A549 (cell line): ENCODE measurements around the gene CUEDC2.
A peak's percentile ranks its signal among the peaks of the same experiment; 100 is the strongest.

Experiments
- CBX8 ChIP-seq: fragments of 200-600 bp; sonication (generic); IDR thresholded peaks from 2 replicates; pipeline ENCODE4 v1.6.1; 2016
- JUNB ChIP-seq: fragments of >200 bp; sonication (Bioruptor Twin); formaldehyde crosslinking; IDR thresholded peaks from 2 replicates; pipeline ENCODE4 v1.6.1; 2016
- TF ChIP-seq, protein P1 (sequence below): fragments of >200 bp; sonication (Bioruptor Twin); formaldehyde crosslinking; IDR thresholded peaks from 3 replicates; pipeline ENCODE4 v1.5.1; 2016

DNA sequence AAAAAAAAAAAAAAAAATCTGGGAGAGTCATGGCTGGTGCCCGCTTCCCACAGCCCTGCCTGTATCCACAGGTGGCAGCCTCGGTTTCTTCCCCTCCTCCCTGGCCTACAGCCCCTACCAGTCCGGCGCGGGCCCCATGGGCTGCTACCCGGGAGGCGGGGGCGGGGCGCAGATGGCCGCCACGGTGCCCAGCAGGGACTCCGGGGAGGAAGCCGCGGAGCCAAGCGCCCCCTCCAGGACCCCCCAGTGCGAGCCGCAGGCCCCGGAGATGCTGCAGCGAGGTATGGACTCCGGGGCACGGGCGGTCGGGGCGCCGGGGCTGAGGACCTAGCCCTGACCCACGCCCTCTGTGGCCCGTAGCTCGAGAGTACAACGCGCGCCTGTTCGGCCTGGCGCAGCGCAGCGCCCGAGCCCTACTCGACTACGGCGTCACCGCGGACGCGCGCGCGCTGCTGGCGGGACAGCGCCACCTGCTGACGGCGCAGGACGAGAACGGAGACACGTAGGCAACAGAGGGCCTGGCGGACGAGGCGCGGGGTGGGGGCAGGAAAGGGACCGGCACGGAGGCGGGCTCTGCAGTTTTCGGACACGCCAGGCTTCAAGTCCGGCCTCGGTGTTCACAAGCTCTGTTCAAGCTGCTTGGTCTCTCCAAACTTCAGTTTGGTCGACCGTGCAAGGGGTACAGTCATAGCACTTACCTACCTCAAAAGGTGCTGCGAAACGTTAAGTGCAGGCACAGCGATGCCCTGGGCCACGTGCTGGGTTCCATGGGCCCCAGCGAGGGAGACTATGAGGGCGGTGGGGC lies 33.0 kb downstream of the CUEDC2 start:
- TF ChIP-seq CBX8 (no peak), JUNB (no peak)
- TF ChIP-seq, protein P1, sequence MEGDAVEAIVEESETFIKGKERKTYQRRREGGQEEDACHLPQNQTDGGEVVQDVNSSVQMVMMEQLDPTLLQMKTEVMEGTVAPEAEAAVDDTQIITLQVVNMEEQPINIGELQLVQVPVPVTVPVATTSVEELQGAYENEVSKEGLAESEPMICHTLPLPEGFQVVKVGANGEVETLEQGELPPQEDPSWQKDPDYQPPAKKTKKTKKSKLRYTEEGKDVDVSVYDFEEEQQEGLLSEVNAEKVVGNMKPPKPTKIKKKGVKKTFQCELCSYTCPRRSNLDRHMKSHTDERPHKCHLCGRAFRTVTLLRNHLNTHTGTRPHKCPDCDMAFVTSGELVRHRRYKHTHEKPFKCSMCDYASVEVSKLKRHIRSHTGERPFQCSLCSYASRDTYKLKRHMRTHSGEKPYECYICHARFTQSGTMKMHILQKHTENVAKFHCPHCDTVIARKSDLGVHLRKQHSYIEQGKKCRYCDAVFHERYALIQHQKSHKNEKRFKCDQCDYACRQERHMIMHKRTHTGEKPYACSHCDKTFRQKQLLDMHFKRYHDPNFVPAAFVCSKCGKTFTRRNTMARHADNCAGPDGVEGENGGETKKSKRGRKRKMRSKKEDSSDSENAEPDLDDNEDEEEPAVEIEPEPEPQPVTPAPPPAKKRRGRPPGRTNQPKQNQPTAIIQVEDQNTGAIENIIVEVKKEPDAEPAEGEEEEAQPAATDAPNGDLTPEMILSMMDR, result peak; percentile 97
